Activated gamma-delta T cell treated with anti-CD3 and anti-CD28 coated beads, Interleukin-2, amount 50 U/mL, for 16 hours (primary cell): ENCODE results near the gene RNF150.

Experiments
- DNase-seq: peaks from one replicate; pipeline ENCODE4 v3.0.0-alpha.2; 2020; ENCODE audit warnings: low read depth

Gene RNF150

DNA sequence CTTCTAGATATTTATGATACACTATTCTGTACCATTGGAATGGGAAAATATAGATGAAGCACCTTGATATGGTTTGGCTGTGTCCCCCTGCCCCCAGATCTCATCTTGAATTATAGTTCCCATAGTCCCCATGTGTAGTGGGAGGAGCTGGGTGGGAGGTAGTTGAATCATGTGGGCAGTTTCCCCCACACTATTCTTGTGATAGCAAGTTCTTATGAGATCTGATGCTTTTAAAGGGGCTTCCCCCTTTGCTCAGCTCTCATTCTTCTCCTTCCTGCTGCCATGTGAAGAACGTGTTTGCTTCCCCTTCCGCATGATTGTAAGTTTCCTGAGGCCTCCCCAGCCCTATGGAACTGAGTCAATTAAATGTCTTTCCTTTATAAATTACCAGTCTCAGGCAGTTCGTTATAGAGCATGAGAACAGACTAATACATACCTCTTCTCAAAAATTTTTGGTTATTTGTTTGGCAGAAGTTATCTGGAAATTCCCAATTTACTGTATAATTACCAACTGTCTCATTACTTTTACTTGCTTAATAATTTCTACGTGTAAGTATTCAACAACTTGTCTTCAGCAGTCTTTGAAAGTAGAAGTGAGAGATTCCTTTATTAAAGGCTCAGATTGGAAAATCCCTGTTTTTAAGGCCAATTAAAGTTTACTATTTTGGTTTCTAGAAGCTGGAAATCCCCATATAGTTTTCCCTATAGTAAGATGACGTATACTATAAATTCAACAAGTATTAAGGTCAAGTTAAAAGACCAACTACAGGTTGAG, 152.7 kb downstream of the RNF150 start:
- DNase-seq, result no peak

DNA sequence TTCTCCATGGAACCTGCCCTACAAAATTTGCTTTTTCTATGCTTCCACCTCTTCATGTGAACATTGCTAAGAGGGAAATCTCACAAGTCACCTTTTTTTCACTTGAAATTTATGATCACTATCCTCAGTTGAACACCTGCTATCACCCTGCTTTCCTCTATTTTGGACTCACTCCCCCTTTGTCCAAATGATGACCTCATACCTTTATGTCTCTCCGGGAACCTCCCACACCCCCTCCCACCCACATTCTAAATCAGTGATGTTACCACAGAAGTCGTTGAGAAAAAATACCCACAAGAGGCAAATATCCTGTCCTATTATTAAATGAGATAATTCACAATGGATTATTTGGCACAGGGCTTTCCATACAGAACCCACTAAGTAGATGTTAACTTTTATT, 156.5 kb downstream of the RNF150 start:
- DNase-seq, result no peak

- no peak for DNase-seq
Measured at GRCh38 chr4:140971077-140971792, 162.0 kb downstream of the RNF150 start.

DNA sequence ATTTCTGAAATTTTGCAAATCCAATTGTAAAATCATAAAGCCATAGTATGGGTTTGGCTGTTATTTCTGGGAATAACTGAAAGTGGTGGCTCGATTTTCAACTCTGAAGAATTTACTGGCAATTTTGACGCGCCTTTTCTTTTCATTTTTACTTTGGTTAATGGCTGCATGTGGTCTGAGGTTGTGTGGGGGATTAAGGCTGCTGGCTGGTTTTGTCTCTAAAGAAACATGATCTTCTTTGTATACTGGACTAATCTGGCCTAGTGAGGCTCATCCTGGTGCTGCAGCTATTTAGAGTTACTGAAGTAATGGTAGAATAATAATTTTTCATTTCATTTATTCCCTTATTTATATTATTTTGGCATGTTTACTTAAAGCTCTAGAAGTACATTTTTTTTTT, 164.0 kb downstream of the RNF150 start:
- no peak for DNase-seq

DNA sequence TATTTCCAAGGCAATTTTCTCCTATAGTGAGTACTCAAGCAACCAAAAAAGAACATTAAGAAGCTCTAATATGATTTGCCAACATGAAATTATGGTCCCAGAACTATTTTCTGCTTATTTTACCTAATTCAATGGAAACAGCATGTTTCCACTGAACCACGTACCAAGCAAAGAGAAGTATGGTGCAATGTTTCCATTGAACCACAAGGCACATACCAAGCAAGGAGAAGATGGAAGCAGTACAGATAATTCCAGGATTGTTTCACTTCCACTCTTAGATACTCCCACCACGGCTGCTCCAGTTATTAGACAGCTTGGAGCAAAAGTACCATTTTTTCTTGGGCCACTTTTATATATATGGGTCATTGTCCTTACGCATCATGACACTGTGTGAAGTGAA, 164.9 kb downstream of the RNF150 start:
- no peak for DNase-seq

- DNase-seq, result no peak
Measured at GRCh38 chr4:140963883-140964282, 169.4 kb downstream of the RNF150 start.

GRCh38 chr4:140955641-140956040, 177.6 kb downstream of the RNF150 start:
- no peak for DNase-seq

GRCh38 chr4:140952717-140953116, 180.6 kb downstream of the RNF150 start:
- no peak for DNase-seq

DNA sequence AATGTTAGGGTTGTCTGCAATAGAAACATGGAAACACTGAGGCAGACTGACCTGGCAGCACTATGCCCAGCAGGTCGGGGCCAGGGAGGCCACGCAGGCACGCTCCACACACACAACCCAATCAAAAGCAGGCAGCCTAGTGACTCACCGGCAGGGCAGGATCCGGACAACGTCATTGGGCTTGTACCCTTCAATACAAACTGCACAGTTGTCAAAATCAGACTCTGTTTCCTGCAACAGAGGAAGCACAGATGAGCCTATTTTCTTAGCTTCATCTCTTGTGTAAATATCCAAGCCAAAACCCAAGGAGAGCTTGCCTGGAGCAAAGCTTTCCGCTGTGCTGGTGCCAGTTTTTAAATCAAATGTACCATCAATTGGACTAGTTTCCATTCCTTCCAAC, 185.8 kb downstream of the RNF150 start:
- DNase-seq, result no peak

GRCh38 chr4:140945106-140945505, 188.2 kb downstream of the RNF150 start:
- DNase-seq, result no peak

DNA sequence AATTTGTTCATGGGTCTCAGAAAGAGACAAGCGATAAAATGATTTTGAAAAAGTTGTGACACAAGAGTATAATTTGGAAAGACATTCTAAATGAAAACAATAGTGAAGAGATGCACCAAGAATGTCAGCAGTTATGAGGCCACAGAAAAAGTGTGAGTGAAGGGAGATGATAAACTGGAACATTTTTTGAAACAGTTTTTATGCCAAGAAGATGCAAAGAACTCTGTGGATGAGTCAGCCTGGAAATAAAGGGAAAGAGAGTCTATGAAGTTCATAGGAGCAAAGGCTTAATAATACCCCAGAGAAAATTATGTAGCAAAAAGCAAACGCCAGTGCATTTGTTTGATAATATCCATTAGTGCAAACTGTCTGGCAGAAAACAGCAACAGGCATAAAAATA, 188.7 kb downstream of the RNF150 start:
- DNase-seq, result no peak

DNA sequence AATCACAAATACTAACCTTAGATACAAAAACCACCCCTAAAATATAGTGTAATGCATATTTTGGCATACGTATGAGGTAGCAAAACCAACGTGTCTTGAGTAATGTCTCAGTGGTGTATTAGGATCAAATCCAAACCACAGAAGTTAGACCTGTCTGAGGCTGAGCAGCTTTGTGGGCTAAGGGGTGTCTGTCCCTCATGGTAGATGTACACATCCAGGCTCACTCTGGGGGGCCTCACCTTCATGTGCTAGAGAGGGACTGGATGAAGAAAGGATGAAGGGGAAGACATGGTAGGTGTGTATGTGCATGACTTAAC, 189.1 kb downstream of the RNF150 start:
- no peak for DNase-seq

- DNase-seq, result no peak
Measured at GRCh38 chr4:140943486-140944198, 189.6 kb downstream of the RNF150 start.

GRCh38 chr4:140940589-140940988, 192.7 kb downstream of the RNF150 start:
- no peak for DNase-seq

GRCh38 chr4:140937866-140938265, 195.4 kb downstream of the RNF150 start:
- DNase-seq, result no peak

- no peak for DNase-seq
Measured at GRCh38 chr4:140935254-140935653, 198.0 kb downstream of the RNF150 start.

DNA sequence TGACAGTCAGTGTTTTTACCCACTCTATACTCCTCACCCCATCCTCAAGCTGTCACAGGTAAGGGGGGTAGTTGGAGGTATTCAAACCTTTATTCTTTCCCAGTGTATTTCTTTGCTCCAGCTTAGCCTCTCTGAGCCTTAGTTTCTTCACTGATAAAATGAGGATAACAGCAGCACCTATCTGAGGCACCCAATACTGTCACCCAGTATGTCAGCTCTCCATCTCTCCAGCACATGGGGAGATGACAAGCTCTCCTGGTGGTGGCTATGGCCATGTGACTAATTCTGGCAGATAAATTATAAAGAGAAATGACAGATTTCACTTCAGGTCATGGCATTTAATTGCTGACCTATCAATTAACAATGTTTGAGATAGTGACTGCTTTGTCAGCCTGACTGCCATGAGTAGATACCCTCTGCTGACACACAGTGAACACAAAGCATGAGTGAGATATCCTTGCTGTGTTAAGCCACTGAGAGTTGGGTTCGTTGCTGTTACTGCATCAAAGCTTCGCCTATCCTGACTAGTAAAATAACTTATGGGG, 200.7 kb downstream of the RNF150 start:
- DNase-seq, result no peak

DNA sequence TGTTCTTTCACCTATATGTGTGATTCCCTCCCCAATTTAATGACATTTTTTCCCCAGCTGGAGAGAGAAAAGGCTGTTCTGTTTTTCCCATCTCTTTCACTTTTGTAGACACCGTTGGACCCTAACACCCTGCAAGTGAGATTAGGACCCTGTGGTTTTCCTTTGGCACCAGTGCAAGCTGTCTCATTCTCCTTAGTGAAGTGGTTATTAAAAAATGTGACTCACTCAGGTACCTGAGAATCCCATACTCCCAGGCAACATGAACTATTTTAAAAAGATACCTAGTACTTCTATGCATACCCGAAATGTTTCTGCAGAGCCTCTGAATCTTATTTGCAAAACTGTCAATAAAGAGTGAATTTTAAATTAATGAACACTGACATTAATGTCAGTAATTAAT, 201.4 kb downstream of the RNF150 start:
- DNase-seq, result no peak

DNA sequence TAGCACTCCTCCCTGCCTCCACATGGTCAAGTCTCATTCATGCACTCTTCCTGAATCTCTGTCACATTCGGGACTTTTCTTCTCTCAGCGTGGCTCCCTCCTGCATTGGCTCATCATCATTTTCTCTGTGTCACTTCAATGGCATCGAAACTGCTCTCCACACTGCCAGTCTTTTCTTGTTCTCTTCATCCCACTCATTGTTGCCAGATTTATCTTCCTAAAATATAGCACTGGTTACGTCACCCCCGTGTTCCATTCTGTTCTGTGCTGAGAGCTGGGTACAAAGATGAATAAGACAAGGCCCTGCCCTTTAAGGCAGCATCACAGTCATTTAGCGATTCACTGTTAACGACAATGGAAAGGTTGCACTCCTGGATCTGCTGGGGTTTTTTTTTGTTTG, 202.7 kb downstream of the RNF150 start:
- no peak for DNase-seq

GRCh38 chr4:140930011-140930410, 203.3 kb downstream of the RNF150 start:
- no peak for DNase-seq

DNA sequence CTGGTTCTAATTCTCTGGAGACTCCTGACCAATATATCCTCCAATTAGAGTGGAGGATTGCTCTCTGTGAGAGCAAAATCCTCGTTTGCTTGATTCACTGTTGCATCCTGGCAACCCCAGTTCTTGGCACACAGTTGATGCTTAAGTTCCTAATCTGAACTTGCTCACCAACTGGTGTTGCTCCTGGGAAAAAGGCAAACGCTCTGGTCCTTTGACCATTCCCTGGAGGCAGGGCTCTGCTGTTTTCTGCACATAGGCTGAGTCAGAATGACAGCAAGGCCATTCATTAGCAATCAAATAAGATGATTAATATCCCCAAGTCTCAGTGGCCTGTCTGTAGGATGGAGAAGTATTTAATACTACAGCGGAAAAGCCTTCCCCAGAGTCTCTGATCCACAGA, 204.4 kb downstream of the RNF150 start:
- DNase-seq, result no peak

GRCh38 chr4:140926672-140927071, 206.6 kb downstream of the RNF150 start:
- no peak for DNase-seq

DNA sequence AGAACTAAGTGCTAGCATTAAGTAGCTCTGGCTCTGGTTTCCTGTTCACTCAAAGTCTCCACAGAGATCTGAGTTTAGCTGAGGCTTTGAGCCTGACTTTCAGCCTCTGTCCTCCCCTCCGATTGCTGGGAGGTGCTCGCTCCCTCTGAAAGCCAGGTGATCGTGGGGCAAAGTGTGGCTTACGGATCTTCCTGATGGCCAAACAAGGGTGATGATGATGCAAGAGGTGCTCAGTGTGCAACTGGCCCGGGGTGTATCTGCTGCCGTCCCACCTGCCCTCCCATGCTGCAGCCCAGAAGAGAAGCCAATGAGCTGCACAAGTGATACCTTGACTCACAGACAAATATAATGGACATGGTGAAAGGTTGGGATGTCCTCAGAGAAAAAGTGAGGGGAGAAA, 207.9 kb downstream of the RNF150 start:
- no peak for DNase-seq
